ENCODE measurements around the gene FMO1.

GRCh38 chr1:171296897-171297296 is 48.6 kb downstream of the FMO1 start:
- TF ChIP-seq CTCF (conservative IDR thresholded peaks at IDR 0.05; ENCODE audit: low read depth, low read length) (no peak), EZH2 (IDR thresholded peaks at IDR 0.05; ENCODE audit: borderline replicate concordance, low read depth, low read length, poor library complexity, severe bottlenecking) (no peak)
